IPS-15b (cell line): ENCODE data around the gene UBE2I.
"Not testable (repeated sequence)": the region's sequence is repeated elsewhere in the genome, so short reads cannot be mapped to it uniquely, and the experiment has no call there.

Source experiments
- H3K27me3 ChIP-seq: one replicate; pipeline ENCODE4 v1.6.1; 2013; ENCODE audit warnings: low read length; ENCODE audit not compliant: control insufficient read depth, insufficient read depth
- H3K36me3 ChIP-seq: one replicate; pipeline ENCODE4 v1.6.1; 2013; ENCODE audit warnings: low read length; ENCODE audit not compliant: control insufficient read depth, insufficient read depth
- H3K4me1 ChIP-seq: one replicate; pipeline ENCODE4 v1.6.1; 2013; ENCODE audit warnings: mild to moderate bottlenecking, low read length; ENCODE audit not compliant: control insufficient read depth, insufficient read depth
- H3K4me3 ChIP-seq: one replicate; pipeline ENCODE4 v1.5.1; 2013; ENCODE audit warnings: low read depth, low read length
- H3K9ac ChIP-seq: one replicate; pipeline ENCODE4 v1.6.1; 2013; ENCODE audit warnings: low read depth, mild to moderate bottlenecking, low read length
- H3K9me3 ChIP-seq: one replicate; pipeline ENCODE4 v1.6.1; 2013; ENCODE audit warnings: mild to moderate bottlenecking, low read length; ENCODE audit not compliant: control insufficient read depth, insufficient read depth

Gene UBE2I

GRCh38 chr16:1288813-1289476 is 20.5 kb upstream of the UBE2I start:
- H3K4me3 ChIP-seq, result no peak overlapping the region
- no peaks in the 10 kb centered on the region for H3K36me3 ChIP-seq
- no peak overlapping the region for H3K9ac ChIP-seq
- peaks cover 3% of the 10 kb centered on the region for H3K4me1 ChIP-seq
- peaks cover 23% of the 10 kb centered on the region for H3K27me3 ChIP-seq
- H3K9me3 ChIP-seq, result no peaks in the 10 kb centered on the region

GRCh38 chr16:1289477-1289866 is 20.0 kb upstream of the UBE2I start:
- Histone ChIP-seq H3K4me1 (peaks cover 3% of the 10 kb centered on the region), H3K9me3 (no peaks in the 10 kb centered on the region), H3K36me3 (no peaks in the 10 kb centered on the region), H3K4me3 (peak overlapping the region; percentile 35), H3K9ac (no peak overlapping the region), H3K27me3 (peaks cover 23% of the 10 kb centered on the region)

GRCh38 chr16:1290063-1290501 is 19.4 kb upstream of the UBE2I start:
- Histone ChIP-seq H3K36me3 (no peaks in the 10 kb centered on the region), H3K4me3 (peak overlapping the region; percentile 35), H3K4me1 (peaks cover 3% of the 10 kb centered on the region), H3K27me3 (peaks cover 23% of the 10 kb centered on the region), H3K9ac (no peak overlapping the region), H3K9me3 (no peaks in the 10 kb centered on the region)

GRCh38 chr16:1290860-1291575 is 18.4 kb upstream of the UBE2I start:
- H3K27me3 ChIP-seq, result peaks cover 23% of the 10 kb centered on the region
- H3K4me1 ChIP-seq, result peaks cover 3% of the 10 kb centered on the region
- H3K4me3 ChIP-seq, result no peak overlapping the region
- H3K36me3 ChIP-seq, result no peaks in the 10 kb centered on the region
- no peaks in the 10 kb centered on the region for H3K9me3 ChIP-seq
- no peak overlapping the region for H3K9ac ChIP-seq

GRCh38 chr16:1291576-1291974 is 17.9 kb upstream of the UBE2I start:
- Histone ChIP-seq H3K27me3 (peaks cover 23% of the 10 kb centered on the region), H3K9ac (no peak overlapping the region), H3K4me3 (no peak overlapping the region), H3K9me3 (no peaks in the 10 kb centered on the region), H3K36me3 (no peaks in the 10 kb centered on the region), H3K4me1 (peaks cover 3% of the 10 kb centered on the region)

- H3K27me3 ChIP-seq, result peaks cover 23% of the 10 kb centered on the region
- H3K9me3 ChIP-seq, H3K4me3 ChIP-seq, H3K9ac ChIP-seq, H3K4me1 ChIP-seq, H3K36me3 ChIP-seq: not testable (repeated sequence)
Observed at GRCh38 chr16:1292208-1292607, 17.2 kb upstream of the UBE2I start.

- H3K4me3 ChIP-seq, H3K36me3 ChIP-seq, H3K9ac ChIP-seq, H3K4me1 ChIP-seq, H3K9me3 ChIP-seq: not testable (repeated sequence)
- H3K27me3 ChIP-seq, result peaks cover 20% of the 10 kb centered on the region
Observed at GRCh38 chr16:1292808-1293207, 16.6 kb upstream of the UBE2I start.

- no peaks in the 10 kb centered on the region for H3K9me3 ChIP-seq
- no peaks in the 10 kb centered on the region for H3K36me3 ChIP-seq
- H3K4me1 ChIP-seq, result peaks cover 3% of the 10 kb centered on the region
- peaks cover 16% of the 10 kb centered on the region for H3K27me3 ChIP-seq
- no peak overlapping the region for H3K4me3 ChIP-seq
- H3K9ac ChIP-seq, result no peak overlapping the region
Observed at GRCh38 chr16:1293921-1294656, 15.3 kb upstream of the UBE2I start.

- Histone ChIP-seq H3K4me1 (no peaks in the 10 kb centered on the region), H3K36me3 (no peaks in the 10 kb centered on the region), H3K9ac (no peak overlapping the region), H3K4me3 (no peak overlapping the region), H3K9me3 (no peaks in the 10 kb centered on the region), H3K27me3 (peaks cover 10% of the 10 kb centered on the region)
Observed at GRCh38 chr16:1295465-1295864, 14.0 kb upstream of the UBE2I start.

- H3K36me3 ChIP-seq, H3K4me3 ChIP-seq, H3K9ac ChIP-seq, H3K9me3 ChIP-seq, H3K27me3 ChIP-seq, H3K4me1 ChIP-seq: not testable (repeated sequence)
Observed at GRCh38 chr16:1296688-1297017, 12.8 kb upstream of the UBE2I start.

- no peak overlapping the region for H3K9ac ChIP-seq
- no peaks in the 10 kb centered on the region for H3K4me1 ChIP-seq
- H3K36me3 ChIP-seq, result no peaks in the 10 kb centered on the region
- no peak overlapping the region for H3K4me3 ChIP-seq
- no peaks in the 10 kb centered on the region for H3K27me3 ChIP-seq
- H3K9me3 ChIP-seq, result no peaks in the 10 kb centered on the region
Observed at GRCh38 chr16:1297018-1297696, 12.3 kb upstream of the UBE2I start.
